ENCODE results near the gene SLC13A4. TPM values are rescaled to one million over a fixed set of nuclear protein-coding genes. Genes with fewer than 3 reads are reported as not detected.

Gene SLC13A4
- total and polyA plus RNA-seq, 4 experiments from 2014 or later: 0.52 TPM; not detected in 3

DNA sequence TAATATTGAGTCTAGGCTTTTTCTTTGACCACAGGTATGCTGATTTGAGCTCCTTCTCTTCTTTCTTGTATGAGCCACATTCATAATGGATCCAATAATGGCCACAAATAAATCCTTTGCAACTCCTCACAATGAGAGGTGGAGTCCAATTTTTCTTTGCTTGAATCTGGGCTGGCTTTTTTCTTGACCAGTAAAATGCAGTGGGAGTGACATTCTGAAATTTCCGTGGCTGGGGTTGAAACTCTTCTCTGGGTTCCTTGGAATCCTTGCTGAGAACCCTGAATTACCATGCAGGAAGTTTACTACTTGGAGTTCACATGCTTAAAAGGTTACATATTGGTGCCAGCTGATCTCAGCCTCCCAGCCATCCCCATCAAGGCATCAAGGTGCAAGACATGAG is 43.1 kb upstream of the SLC13A4 start:
- intact Hi-C loops (cut with micrococcal nuclease): no loop called here
- no peaks in the 10 kb centered on the region for H3K9me3 Mint-ChIP-seq
- H3K27me3 Mint-ChIP-seq: peaks cover 3 to 7% of the 10 kb centered on the region in 2 donors
- ChIA-PET CTCF (ENCODE audit: partially characterized antibody) (no interaction called here), POLR2A (ENCODE audit: partially characterized antibody) (no interaction called here)
- no peaks in the 10 kb centered on the region for H3K9me3 ChIP-seq (ENCODE audit: control insufficient read depth in 1 of 2, low read length in 2 of 2)
- no peak for DNase-seq
- H3K27me3 ChIP-seq (ENCODE audit: insufficient read depth, low read length): no peaks in the 10 kb centered on the region
- no peaks in the 10 kb centered on the region for H3K36me3 Mint-ChIP-seq
- no peaks in the 10 kb centered on the region for H3K36me3 ChIP-seq (ENCODE audit: insufficient read depth, low read length)
- no peak overlapping the region for H3K27ac Mint-ChIP-seq
- no peak overlapping the region for H3K4me3 ChIP-seq (ENCODE audit: low read length in 2 of 2)
- no peak overlapping the region for H3K27ac ChIP-seq (ENCODE audit: low read depth, low read length)
- no peaks in the 10 kb centered on the region for H3K4me1 ChIP-seq (ENCODE audit: insufficient read depth, low read length)
- no peaks in the 10 kb centered on the region for H3K4me1 Mint-ChIP-seq
- no peak overlapping the region for H3K4me3 Mint-ChIP-seq

- no peak overlapping the region for H3K27ac ChIP-seq (ENCODE audit: low read depth, low read length)
- H3K36me3 Mint-ChIP-seq: no peaks in the 10 kb centered on the region
- no peaks in the 10 kb centered on the region for H3K4me1 Mint-ChIP-seq
- H3K27me3 ChIP-seq (ENCODE audit: insufficient read depth, low read length): no peaks in the 10 kb centered on the region
- no peak overlapping the region for H3K27ac Mint-ChIP-seq
- no peak overlapping the region for H3K4me3 ChIP-seq (ENCODE audit: low read length in 2 of 2)
- no peaks in the 10 kb centered on the region for H3K4me1 ChIP-seq (ENCODE audit: insufficient read depth, low read length)
- peaks cover 3 to 10% of the 10 kb centered on the region in 2 donors for H3K27me3 Mint-ChIP-seq
- DNase-seq: no peak
- POLR2A ChIA-PET (ENCODE audit: partially characterized antibody): no interaction called here
- H3K9me3 Mint-ChIP-seq: no peaks in the 10 kb centered on the region
- H3K4me3 Mint-ChIP-seq: no peak overlapping the region
- CTCF ChIA-PET (ENCODE audit: partially characterized antibody): no interaction called here
- no peaks in the 10 kb centered on the region for H3K9me3 ChIP-seq (ENCODE audit: control insufficient read depth in 1 of 2, low read length in 2 of 2)
- intact Hi-C loops (cut with micrococcal nuclease): no loop called here
- no peaks in the 10 kb centered on the region for H3K36me3 ChIP-seq (ENCODE audit: insufficient read depth, low read length)
Observed at GRCh38 chr7:135770139-135770710, 42.2 kb upstream of the SLC13A4 start.

DNA sequence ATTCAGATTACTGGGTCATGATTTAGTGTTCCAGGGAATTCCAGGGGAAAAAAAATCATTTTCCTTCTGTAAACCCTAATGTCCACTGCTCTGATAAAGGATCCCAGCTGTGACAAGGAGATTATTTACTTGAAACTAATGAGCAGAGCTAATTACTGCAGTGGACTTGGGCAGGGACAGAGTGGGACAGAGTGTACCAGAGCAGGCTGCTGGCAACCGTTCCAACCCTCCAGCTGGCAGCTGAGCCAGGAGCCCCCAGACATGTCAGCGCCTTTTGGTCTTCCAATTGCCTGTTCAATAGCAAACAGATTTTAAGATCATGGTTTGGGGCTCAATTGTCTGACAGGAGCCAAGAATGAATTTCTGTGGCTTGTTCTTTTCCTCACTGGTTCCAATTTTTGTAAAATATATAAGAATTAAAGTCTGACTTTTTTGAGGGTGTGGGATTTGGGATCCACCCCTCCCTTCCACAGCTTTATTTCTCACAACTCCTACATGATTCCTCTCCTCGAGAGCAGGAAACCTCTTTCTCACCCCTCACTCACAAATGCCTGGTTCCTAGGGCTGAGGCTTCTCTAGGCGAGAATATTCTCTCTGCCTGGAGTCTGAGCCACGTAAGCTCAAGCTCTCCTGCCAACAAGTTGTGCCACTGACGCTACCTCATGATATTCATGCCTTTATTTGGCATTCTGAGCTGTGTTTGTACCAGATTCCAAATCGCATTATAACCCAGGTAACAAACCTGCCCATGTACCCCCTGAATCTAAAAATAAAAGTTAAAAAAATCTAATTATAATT is 41.2 kb upstream of the SLC13A4 start:
- POLR2A ChIA-PET (ENCODE audit: partially characterized antibody): no interaction called here
- CTCF ChIA-PET (ENCODE audit: partially characterized antibody): no interaction called here
- no peaks in the 10 kb centered on the region for H3K36me3 ChIP-seq (ENCODE audit: insufficient read depth, low read length)
- peaks cover 8 to 13% of the 10 kb centered on the region in 2 donors for H3K27me3 Mint-ChIP-seq
- H3K4me1 Mint-ChIP-seq: no peaks in the 10 kb centered on the region
- no peaks in the 10 kb centered on the region for H3K36me3 Mint-ChIP-seq
- intact Hi-C loops (cut with micrococcal nuclease): no loop called here
- no peaks in the 10 kb centered on the region for H3K27me3 ChIP-seq (ENCODE audit: insufficient read depth, low read length)
- H3K27ac Mint-ChIP-seq: no peak overlapping the region
- no peak for DNase-seq
- H3K4me3 ChIP-seq (ENCODE audit: low read length in 2 of 2): no peak overlapping the region
- no peaks in the 10 kb centered on the region for H3K4me1 ChIP-seq (ENCODE audit: insufficient read depth, low read length)
- no peak overlapping the region for H3K4me3 Mint-ChIP-seq
- H3K9me3 ChIP-seq (ENCODE audit: control insufficient read depth in 1 of 2, low read length in 2 of 2): no peaks in the 10 kb centered on the region
- no peak overlapping the region for H3K27ac ChIP-seq (ENCODE audit: low read depth, low read length)
- no peaks in the 10 kb centered on the region for H3K9me3 Mint-ChIP-seq

DNA sequence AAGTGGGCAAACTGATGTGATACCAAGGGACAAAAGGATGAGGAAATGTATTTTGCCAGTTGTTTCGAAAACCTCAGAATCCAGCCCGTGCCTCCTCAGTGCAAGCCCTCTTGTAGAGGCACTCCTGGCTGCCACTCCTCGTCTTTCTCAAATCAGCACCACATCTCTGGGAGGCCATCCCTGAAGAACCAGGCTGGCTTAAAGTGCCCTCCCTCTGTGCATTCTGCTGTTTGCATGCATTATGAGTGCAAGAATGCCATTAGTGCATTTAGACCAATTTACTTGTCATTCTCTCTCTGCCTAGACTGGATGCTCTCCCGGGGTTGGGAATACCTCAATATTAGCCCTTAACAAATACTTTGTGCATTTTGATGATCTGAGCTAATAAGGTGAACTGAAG is 40.5 kb upstream of the SLC13A4 start:
- Histone ChIP-seq H3K27me3 (ENCODE audit: insufficient read depth, low read length) (no peaks in the 10 kb centered on the region), H3K4me3 (ENCODE audit: low read length in 2 of 2) (no peak overlapping the region), H3K9me3 (ENCODE audit: control insufficient read depth in 1 of 2, low read length in 2 of 2) (no peaks in the 10 kb centered on the region), H3K36me3 (ENCODE audit: insufficient read depth, low read length) (no peaks in the 10 kb centered on the region), H3K4me1 (ENCODE audit: insufficient read depth, low read length) (no peaks in the 10 kb centered on the region), H3K27ac (ENCODE audit: low read depth, low read length) (no peak overlapping the region)
- no peaks in the 10 kb centered on the region for H3K36me3 Mint-ChIP-seq
- ChIA-PET CTCF (ENCODE audit: partially characterized antibody) (interaction anchor here (0.7 kb wide), 1 partner anchor 33 kb away, joined by 3 read pairs; no protein-coding TSS in a partner anchor), POLR2A (ENCODE audit: partially characterized antibody) (no interaction called here)
- intact Hi-C loops (cut with micrococcal nuclease): no loop called here
- no peaks in the 10 kb centered on the region for H3K4me1 Mint-ChIP-seq
- no peaks in the 10 kb centered on the region for H3K9me3 Mint-ChIP-seq
- DNase-seq: no peak
- no peak overlapping the region for H3K27ac Mint-ChIP-seq
- no peak overlapping the region for H3K4me3 Mint-ChIP-seq
- H3K27me3 Mint-ChIP-seq: peaks cover 11 to 16% of the 10 kb centered on the region in 2 donors

- no peak overlapping the region for H3K4me3 Mint-ChIP-seq
- Histone ChIP-seq H3K9me3 (ENCODE audit: control insufficient read depth in 1 of 2, low read length in 2 of 2) (no peaks in the 10 kb centered on the region), H3K27me3 (ENCODE audit: insufficient read depth, low read length) (no peaks in the 10 kb centered on the region), H3K4me1 (ENCODE audit: insufficient read depth, low read length) (no peaks in the 10 kb centered on the region), H3K4me3 (ENCODE audit: low read length in 2 of 2) (no peak overlapping the region), H3K36me3 (ENCODE audit: insufficient read depth, low read length) (no peaks in the 10 kb centered on the region), H3K27ac (ENCODE audit: low read depth, low read length) (no peak overlapping the region)
- H3K27me3 Mint-ChIP-seq: peaks cover 11 to 16% of the 10 kb centered on the region in 2 donors
- H3K36me3 Mint-ChIP-seq: no peaks in the 10 kb centered on the region
- ChIA-PET POLR2A (ENCODE audit: partially characterized antibody) (no interaction called here), CTCF (ENCODE audit: partially characterized antibody) (interaction anchor here (0.7 kb wide), 1 partner anchor 33 kb away, joined by 3 read pairs; no protein-coding TSS in a partner anchor)
- no peak overlapping the region for H3K27ac Mint-ChIP-seq
- H3K4me1 Mint-ChIP-seq: no peaks in the 10 kb centered on the region
- no peaks in the 10 kb centered on the region for H3K9me3 Mint-ChIP-seq
- intact Hi-C loops (cut with micrococcal nuclease): no loop called here
- DNase-seq: no peak
Observed at GRCh38 chr7:135768064-135768463, 40.1 kb upstream of the SLC13A4 start.

GRCh38 chr7:135763261-135763660 is 35.3 kb upstream of the SLC13A4 start:
- no peaks in the 10 kb centered on the region for H3K9me3 ChIP-seq (ENCODE audit: control insufficient read depth in 1 of 2, low read length in 2 of 2)
- CTCF ChIA-PET (ENCODE audit: partially characterized antibody): no interaction called here
- H3K27ac ChIP-seq (ENCODE audit: low read depth, low read length): no peak overlapping the region
- Mint-ChIP-seq H3K4me3 (no peak overlapping the region), H3K36me3 (no peaks in the 10 kb centered on the region), H3K9me3 (peaks cover 0 to 2% (median 0%) of the 10 kb centered on the region in 8 donors), H3K27ac (no peak overlapping the region), H3K27me3 (peaks cover 14 to 27% of the 10 kb centered on the region in 2 donors), H3K4me1 (no peaks in the 10 kb centered on the region)
- H3K4me1 ChIP-seq (ENCODE audit: insufficient read depth, low read length): no peaks in the 10 kb centered on the region
- no peaks in the 10 kb centered on the region for H3K36me3 ChIP-seq (ENCODE audit: insufficient read depth, low read length)
- DNase-seq: no peak
- no peaks in the 10 kb centered on the region for H3K27me3 ChIP-seq (ENCODE audit: insufficient read depth, low read length)
- POLR2A ChIA-PET (ENCODE audit: partially characterized antibody): no interaction called here
- intact Hi-C loops (cut with micrococcal nuclease): no loop called here
- H3K4me3 ChIP-seq (ENCODE audit: low read length in 2 of 2): no peak overlapping the region

DNA sequence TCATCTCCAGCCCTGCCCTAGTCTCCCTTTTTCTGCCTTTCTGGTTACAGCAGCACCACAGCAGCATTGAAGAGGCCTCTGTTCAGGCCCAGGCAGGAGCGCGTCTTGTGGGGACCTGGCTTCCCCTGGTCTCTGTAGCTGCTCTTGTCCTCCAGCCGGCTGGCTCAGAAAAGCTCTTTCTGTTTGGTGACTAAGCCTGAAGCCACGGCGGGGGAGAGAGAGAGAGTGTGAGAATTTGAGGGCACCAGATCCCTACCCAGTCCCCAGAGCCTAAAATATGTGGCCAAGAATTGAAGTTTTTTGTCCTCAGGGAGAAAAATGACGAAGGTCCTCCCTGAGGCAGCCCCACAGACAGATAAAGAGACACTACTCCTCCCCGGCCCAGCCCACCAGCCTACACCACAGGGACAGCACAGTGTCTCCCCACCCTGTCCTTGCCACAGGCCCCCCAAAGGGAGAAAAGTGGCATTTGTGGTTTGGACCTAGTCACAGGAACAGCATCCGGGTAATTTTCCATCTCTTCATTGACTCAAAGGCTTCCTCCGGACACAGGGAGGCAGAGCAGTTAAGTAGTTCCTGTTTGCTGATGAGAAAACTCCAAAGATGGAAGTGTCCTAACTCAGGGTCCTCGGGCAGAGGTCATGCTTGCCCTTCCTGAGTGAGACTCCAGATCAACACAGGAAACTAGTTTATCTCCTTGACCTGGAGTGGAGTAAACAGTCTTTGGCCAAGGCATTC is 33.9 kb upstream of the SLC13A4 start:
- no peak for DNase-seq
- Mint-ChIP-seq H3K4me3 (no peak overlapping the region), H3K36me3 (no peaks in the 10 kb centered on the region), H3K27me3 (peaks cover 20 to 30% of the 10 kb centered on the region in 2 donors), H3K9me3 (peaks cover 0 to 7% (median 0%) of the 10 kb centered on the region in 8 donors), H3K4me1 (no peaks in the 10 kb centered on the region), H3K27ac (no peak overlapping the region)
- H3K27me3 ChIP-seq (ENCODE audit: insufficient read depth, low read length): no peaks in the 10 kb centered on the region
- H3K36me3 ChIP-seq (ENCODE audit: insufficient read depth, low read length): no peaks in the 10 kb centered on the region
- no peak overlapping the region for H3K27ac ChIP-seq (ENCODE audit: low read depth, low read length)
- no peak overlapping the region for H3K4me3 ChIP-seq (ENCODE audit: low read length in 2 of 2)
- ChIA-PET CTCF (ENCODE audit: partially characterized antibody) (no interaction called here), POLR2A (ENCODE audit: partially characterized antibody) (no interaction called here)
- H3K4me1 ChIP-seq (ENCODE audit: insufficient read depth, low read length): no peaks in the 10 kb centered on the region
- intact Hi-C loops (cut with micrococcal nuclease): no loop called here
- no peaks in the 10 kb centered on the region for H3K9me3 ChIP-seq (ENCODE audit: control insufficient read depth in 1 of 2, low read length in 2 of 2)

All from CD4-positive, alpha-beta memory T cell (primary cell).